PFSK-1 (cell line): ENCODE data around the gene B3GNT8.

Source experiments
- FOXP2 ChIP-seq: optimal IDR thresholded peaks from 2 replicates; pipeline ENCODE3; 2011; ENCODE audit warnings: borderline replicate concordance, control low read depth, inconsistent platforms; ENCODE audit not compliant: insufficient read depth; ENCODE audit errors: extremely low read length, extremely low read depth
- POLR2AphosphoS5 ChIP-seq: IDR thresholded peaks from 2 replicates; pipeline ENCODE4 v1.6.1; 2012; ENCODE audit warnings: low read depth, mild to moderate bottlenecking, control low read depth, low read length, moderate library complexity
- SIN3A ChIP-seq: IDR thresholded peaks from 2 replicates; pipeline ENCODE4 v1.6.1; 2012; ENCODE audit warnings: mild to moderate bottlenecking, low read length, moderate library complexity, borderline replicate concordance; ENCODE audit not compliant: insufficient read depth
- TAF1 ChIP-seq: IDR thresholded peaks from 2 replicates; pipeline ENCODE4 v1.6.1; 2012; ENCODE audit warnings: low read length, control low read depth, borderline replicate concordance; ENCODE audit not compliant: insufficient read depth
- TF ChIP-seq, protein P1 (sequence below), 2 experiments: IDR thresholded peaks; 2 replicates each; pipeline versions ENCODE4 v1.6.1 to v1.8.0; 2011 to 2012; ENCODE audit warnings: low read depth in 2 of 2, low read length in 2 of 2, control low read depth in 1 of 2, inconsistent platforms in 1 of 2, mild to moderate bottlenecking in 1 of 2, moderate library complexity in 1 of 2; ENCODE audit not compliant: insufficient read depth in 1 of 2

Gene B3GNT8

DNA sequence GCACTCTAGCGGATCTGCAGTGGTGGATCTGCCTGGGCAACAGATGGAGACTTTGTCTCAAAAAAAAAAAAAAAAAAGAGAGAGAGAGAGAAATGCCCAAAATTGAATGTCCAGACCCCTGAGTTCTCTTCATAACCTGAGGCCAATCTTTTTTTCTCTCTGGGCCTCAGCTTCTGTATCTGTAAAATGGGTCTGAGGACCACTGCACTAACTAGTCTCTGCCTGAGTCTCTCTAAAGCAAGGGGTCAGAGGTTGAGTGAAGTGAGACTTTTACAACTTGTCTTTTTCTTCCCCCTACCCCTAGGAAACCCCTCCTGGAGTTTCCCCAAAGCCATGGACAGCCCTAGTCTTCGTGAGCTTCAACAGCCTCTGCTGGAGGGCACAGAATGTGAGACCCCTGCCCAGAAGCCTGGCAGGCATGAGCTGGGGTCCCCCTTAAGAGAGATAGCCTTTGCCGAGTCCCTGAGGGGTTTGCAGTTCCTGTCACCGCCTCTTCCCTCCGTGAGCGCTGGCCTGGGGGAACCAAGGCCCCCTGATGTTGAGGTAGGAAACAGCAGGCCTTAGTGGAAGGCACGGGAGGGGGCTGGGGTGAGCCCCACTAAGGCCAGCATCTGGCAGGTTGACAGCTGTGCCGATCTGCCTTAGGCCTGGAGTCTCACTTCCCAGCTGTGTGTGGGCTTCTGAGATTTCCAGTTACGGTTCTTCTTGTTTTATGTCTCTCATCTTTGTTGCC is 49.0 kb downstream of the B3GNT8 start:
- TF ChIP-seq POLR2AphosphoS5, result no peak
- no peak for TF ChIP-seq SIN3A
- no peak for TF ChIP-seq FOXP2
- TF ChIP-seq, protein P1, sequence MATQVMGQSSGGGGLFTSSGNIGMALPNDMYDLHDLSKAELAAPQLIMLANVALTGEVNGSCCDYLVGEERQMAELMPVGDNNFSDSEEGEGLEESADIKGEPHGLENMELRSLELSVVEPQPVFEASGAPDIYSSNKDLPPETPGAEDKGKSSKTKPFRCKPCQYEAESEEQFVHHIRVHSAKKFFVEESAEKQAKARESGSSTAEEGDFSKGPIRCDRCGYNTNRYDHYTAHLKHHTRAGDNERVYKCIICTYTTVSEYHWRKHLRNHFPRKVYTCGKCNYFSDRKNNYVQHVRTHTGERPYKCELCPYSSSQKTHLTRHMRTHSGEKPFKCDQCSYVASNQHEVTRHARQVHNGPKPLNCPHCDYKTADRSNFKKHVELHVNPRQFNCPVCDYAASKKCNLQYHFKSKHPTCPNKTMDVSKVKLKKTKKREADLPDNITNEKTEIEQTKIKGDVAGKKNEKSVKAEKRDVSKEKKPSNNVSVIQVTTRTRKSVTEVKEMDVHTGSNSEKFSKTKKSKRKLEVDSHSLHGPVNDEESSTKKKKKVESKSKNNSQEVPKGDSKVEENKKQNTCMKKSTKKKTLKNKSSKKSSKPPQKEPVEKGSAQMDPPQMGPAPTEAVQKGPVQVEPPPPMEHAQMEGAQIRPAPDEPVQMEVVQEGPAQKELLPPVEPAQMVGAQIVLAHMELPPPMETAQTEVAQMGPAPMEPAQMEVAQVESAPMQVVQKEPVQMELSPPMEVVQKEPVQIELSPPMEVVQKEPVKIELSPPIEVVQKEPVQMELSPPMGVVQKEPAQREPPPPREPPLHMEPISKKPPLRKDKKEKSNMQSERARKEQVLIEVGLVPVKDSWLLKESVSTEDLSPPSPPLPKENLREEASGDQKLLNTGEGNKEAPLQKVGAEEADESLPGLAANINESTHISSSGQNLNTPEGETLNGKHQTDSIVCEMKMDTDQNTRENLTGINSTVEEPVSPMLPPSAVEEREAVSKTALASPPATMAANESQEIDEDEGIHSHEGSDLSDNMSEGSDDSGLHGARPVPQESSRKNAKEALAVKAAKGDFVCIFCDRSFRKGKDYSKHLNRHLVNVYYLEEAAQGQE (IDR thresholded peaks at IDR 0.05; ENCODE audit: insufficient read depth in 1 of 2, low read depth in 2 of 2, low read length in 2 of 2), result no peak
- no peak for TF ChIP-seq TAF1

DNA sequence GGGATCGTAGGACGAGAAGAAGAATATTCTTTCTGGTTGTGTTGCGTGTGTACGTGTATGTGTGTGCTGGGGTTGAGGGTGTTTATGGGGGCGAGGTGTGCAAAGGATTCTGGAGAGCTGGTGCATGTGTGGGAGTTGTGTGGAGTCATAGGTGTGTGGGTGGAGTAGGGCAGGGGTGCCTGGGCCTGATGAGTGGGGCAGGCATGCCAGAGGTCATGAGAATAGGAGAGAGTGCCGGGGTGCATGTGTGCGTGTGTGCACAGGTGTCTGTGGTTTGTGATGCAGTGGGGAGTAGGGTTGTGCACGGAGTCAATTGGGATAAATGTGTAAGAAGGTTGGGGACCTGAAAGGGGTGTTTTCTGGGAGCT is 50.2 kb downstream of the B3GNT8 start:
- no peak for TF ChIP-seq TAF1
- TF ChIP-seq, protein P1 (IDR thresholded peaks at IDR 0.05; ENCODE audit: insufficient read depth in 1 of 2, low read depth in 2 of 2, low read length in 2 of 2), result no peak

DNA sequence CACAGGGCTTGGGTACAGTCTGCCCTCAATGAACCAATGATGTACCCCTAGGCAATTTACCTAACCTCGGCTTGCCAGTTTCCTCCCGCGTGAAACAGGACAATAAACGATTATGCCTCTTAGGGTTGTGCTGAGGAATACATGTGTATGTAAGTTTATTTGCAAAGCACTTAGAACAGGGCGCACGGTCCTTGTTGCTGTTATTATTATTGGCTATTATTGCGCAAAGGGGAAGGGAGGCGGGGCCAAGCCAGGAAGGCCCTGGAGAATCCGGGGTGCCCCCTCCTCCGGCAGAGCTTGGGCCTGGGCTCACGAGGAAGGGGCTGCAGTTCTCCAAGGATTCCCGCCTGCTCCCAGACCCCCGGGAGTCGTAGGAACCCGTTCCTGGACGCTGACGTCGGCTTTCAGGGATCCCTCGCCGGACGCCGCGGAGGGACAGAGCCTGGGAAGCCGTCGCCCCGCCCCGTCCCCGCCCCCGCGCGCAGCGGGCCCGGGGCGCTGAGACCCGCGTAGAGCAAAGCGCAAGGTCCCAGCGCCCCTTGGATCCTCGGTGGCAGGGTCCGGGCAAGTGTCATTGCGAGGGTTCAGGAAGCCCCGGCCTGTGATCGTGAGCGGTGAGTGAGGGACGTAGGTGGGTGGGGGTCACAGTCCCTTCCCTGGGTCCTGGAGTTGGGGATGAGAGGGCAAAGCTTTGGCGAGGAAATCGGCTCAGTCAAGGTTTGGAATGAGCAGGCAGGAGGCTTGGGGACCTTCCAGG is 50.8 kb downstream of the B3GNT8 start, which contains the start of gene TMEM91:
Gene TMEM91 (plus strand): TSS at position 293 of the 757 bp plus-strand sequence. CDS start 1,777 bp downstream, outside the sequence.
- no peak for TF ChIP-seq TAF1
- no peak for TF ChIP-seq POLR2AphosphoS5
- TF ChIP-seq, protein P1 (IDR thresholded peaks at IDR 0.05; ENCODE audit: insufficient read depth in 1 of 2, low read depth in 2 of 2, low read length in 2 of 2), result no peak
